H1 (cell line): ENCODE data around the gene OS9. TPM values are rescaled to one million over a fixed set of nuclear protein-coding genes. Genes with fewer than 3 reads are reported as not detected.

Experiments
- CHD7 ChIP-seq: fragments of 300-600 bp; sonication (generic); IDR thresholded peaks from 2 replicates; pipeline ENCODE4 v1.7.1; 2012; ENCODE audit warnings: low read length, moderate library complexity, mild to moderate bottlenecking, inconsistent platforms; ENCODE audit not compliant: insufficient replicate concordance
- polyA plus RNA-seq, 7 experiments: library from polyadenylated mRNA; depleted of rRNA in 3 of 7; stranded (reverse) in 5 of 7; unstranded in 2 of 7; fragments of >200 nt in 5 of 7; fragments of 200-250 nt in 2 of 7; gene quantifications; 1 replicate in 5 of 7; 2 replicates in 1 of 7; 4 replicates in 1 of 7; pipeline versions ENCODE4 v1.2.1 to v1.2.3, GENCODE V29; 2011 to 2013; ENCODE audit warnings: missing spikeins in 2 of 7, mixed read lengths in 2 of 7
- total RNA-seq: library from RNA; stranded (reverse); fragmentation: NEBNext Ultra II Directional; extraction: Animal tissue kit (Norgen Biotek cat#: 25700); gene quantifications from 2 replicates; pipeline ENCODE4 v1.2.1, GENCODE V29; 2021

The OS9 gene
- total and polyA plus RNA-seq, 2 of the 8 experiments (the other 6 are each of a cell fraction or from before 2014, with no cell fraction given), result 71.0 to 108 TPM

- TF ChIP-seq CHD7, result no peak
These were observed 27.0 kb upstream of the OS9 start (continued) for GRCh38 chr12:57666897-57667296.
